GM19099 (cell line): ENCODE measurements around the gene ZFYVE27.

Experiments
- POLR2A ChIP-seq: IDR thresholded peaks from 3 replicates; pipeline ENCODE4 v1.6.1; 2011; ENCODE audit warnings: low read depth; ENCODE audit not compliant: insufficient read length; ENCODE audit errors: extremely low read depth

ZFYVE27 gene

GRCh38 chr10:97736902-97737769 is at the start of gene ZFYVE27:
ZFYVE27 (plus strand) TSS chr10:97737128; CDS start chr10:97738478, 1,350 bp downstream.
- peak; percentile 93 for TF ChIP-seq POLR2A

- no peak for TF ChIP-seq POLR2A
Observed at GRCh38 chr10:97687785-97688781, 48.8 kb upstream of the ZFYVE27 start.

- no peak for TF ChIP-seq POLR2A
Observed at GRCh38 chr10:97689559-97690020, 47.3 kb upstream of the ZFYVE27 start.

- no peak for TF ChIP-seq POLR2A
Observed at GRCh38 chr10:97690133-97690532, 46.8 kb upstream of the ZFYVE27 start.

- TF ChIP-seq POLR2A, result no peak
Observed at GRCh38 chr10:97701438-97702069, 35.4 kb upstream of the ZFYVE27 start.

- no peak for TF ChIP-seq POLR2A
Observed at GRCh38 chr10:97703398-97704067, 33.4 kb upstream of the ZFYVE27 start.

- TF ChIP-seq POLR2A, result no peak
Observed at GRCh38 chr10:97704341-97704740, 32.6 kb upstream of the ZFYVE27 start.

- TF ChIP-seq POLR2A, result no peak
Observed at GRCh38 chr10:97705006-97705670, 31.8 kb upstream of the ZFYVE27 start.

GRCh38 chr10:97707134-97707861 is 29.6 kb upstream of the ZFYVE27 start:
- TF ChIP-seq POLR2A, result no peak

- TF ChIP-seq POLR2A, result no peak
Observed at GRCh38 chr10:97708167-97708566, 28.8 kb upstream of the ZFYVE27 start.

- TF ChIP-seq POLR2A, result no peak
Observed at GRCh38 chr10:97708976-97709946, 27.7 kb upstream of the ZFYVE27 start.

GRCh38 chr10:97711640-97712572 is 25.0 kb upstream of the ZFYVE27 start:
- TF ChIP-seq POLR2A, result no peak
